Fibroblast of skin of abdomen (primary cell): Measurements from ENCODE around the gene SIRPA.
"Not testable (repeated sequence)": the region's sequence is repeated elsewhere in the genome, so short reads cannot be mapped to it uniquely, and the experiment has no call there.

Experiments used
- DNase-seq: peaks from one replicate; pipeline ENCODE4 v3.0.0-alpha.2; 2013

SIRPA gene

DNA sequence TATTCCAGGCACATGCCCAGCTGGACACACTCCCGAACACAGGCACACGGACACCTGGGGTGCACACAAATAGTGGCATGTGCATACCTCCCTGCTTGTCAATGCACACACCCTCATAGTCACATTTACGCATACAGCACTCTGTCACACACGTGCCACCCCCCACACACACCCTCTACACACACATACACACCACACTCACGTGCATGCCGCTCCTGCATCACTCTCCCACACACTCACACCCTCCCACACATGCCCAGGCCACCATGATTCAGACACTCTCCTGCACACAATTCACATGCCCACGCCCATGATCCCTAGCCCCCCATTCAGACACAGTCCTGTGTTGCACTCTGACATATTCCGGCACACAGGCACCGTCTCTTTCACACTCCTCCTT lies 13.0 kb downstream of the SIRPA start:
- no peak for DNase-seq

DNA sequence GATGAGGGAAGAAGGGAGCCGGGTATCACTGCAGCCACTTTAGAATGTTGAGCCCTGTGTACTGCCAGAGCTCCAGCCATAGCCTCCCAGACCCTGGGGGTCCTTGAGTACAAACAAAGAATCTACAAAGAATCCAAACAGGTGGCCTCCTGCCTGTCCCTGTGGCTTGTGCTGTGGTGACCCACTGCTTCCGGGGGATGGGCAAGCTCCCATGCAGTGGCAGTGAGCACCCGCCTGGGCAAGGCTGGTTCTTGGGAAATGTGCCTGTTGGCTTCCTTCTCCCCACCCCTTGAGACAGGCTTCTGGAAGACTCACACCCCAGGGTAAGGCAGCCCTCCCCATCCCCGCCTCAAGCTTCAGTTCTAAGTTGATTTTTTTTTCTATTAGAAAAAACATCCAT lies 13.9 kb downstream of the SIRPA start:
- DNase-seq = no peak

DNA sequence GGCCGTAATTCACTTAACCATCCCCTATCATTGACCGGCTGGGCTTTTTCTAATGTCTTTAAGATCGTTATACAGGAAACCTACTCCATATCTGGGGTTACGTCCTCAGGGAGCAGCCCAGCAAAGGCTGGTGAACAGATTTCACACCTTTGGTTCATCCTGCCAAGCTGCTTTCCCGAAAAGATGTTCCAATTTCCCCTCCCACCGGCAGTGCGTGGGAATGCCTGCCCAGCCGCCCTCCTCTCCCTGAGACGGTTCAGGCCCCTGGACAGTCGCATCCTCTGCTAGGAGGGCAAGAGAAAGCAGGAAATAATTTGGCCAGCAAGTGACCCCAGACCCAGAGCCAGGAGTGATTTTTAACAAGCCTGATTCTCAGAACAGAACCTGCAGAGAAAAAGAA lies 16.3 kb downstream of the SIRPA start:
- no peak for DNase-seq

DNA sequence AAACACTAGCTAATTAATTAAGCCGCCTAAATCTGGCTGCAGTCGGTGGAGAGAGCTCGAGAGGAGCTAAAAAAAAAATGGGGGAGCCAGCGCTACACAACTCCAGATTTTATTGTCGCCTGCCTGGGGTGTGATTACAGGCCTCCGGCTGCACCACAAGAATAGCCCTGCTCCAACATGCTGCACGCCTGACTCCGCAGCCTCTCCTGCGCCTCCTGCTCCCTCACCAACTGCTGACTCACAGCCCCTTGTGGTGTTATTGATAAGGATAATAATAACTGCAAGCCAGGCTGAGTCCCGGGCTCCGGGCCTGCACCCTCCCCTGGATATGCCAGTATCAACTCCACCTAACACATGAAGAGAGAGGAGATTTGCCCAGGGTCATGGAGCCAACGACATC lies 16.8 kb downstream of the SIRPA start:
- DNase-seq = no peak

GRCh38 chr20:1912646-1913045 lies 17.4 kb downstream of the SIRPA start:
- no peak for DNase-seq

GRCh38 chr20:1915233-1915632 lies 20.0 kb downstream of the SIRPA start:
- DNase-seq = not testable (repeated sequence)

DNA sequence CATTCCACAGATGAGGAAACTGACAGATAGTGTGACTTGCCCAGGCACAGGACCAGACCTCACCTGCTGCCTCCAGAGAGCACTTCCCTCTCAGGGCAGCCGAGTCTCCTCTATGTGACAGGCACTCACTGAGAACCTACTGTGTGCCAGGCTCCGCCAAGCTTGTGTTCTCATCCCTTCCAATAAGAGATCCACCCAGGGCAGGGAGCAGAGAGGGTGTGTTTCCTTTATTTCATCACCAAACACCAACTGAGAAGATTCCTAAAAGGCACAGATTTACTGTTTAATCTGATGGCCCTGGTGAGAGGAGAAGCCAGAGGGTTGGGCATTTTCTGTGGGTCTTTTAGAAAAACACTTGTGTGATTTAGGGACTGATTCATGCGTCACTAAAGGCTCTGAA lies 20.5 kb downstream of the SIRPA start:
- no peak for DNase-seq

DNA sequence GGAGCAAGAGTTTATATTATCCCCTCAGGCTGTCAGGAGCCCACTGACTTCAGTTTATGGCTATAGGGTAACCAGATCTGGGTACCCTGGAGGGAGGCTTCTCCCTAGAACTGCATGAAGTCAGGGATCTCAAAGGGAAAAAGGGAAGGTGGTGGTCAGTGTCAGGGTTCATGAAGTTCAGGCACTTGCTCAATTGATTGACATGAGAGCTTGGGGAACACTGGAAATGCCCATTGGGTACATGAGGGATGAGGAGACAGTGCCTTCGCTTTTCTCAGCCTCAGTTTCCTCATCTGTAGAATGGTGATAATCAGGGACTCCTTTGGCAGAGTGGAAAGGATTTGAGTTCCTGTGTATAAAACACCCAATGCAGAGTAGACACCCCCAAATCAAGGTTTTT lies 22.6 kb downstream of the SIRPA start:
- DNase-seq = no peak

- DNase-seq = no peak
Observed at GRCh38 chr20:1918491-1919165, 23.4 kb downstream of the SIRPA start.

DNA sequence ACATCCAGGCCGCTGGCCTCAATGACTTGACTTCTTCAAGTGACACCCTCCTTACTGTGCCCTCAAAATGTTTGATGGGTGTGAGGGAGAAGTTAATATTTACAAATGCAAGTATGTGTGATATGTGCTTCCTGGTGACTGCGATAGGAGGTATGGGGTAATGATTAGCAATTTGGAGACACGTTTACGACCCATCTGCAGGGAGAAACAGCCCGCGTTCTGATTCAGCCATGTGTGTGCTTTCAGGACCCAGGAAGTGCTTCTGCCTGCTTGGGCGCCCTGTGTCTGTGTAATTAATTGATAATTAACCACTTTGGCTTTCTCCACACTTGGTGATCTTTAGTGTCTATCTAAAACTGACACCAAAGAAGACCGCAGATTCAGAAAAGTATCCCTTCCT lies 25.0 kb downstream of the SIRPA start:
- no peak for DNase-seq

- no peak for DNase-seq
Observed at GRCh38 chr20:1920826-1921225, 25.6 kb downstream of the SIRPA start.

- DNase-seq = not testable (repeated sequence)
Observed at GRCh38 chr20:1921985-1922384, 26.8 kb downstream of the SIRPA start.

DNA sequence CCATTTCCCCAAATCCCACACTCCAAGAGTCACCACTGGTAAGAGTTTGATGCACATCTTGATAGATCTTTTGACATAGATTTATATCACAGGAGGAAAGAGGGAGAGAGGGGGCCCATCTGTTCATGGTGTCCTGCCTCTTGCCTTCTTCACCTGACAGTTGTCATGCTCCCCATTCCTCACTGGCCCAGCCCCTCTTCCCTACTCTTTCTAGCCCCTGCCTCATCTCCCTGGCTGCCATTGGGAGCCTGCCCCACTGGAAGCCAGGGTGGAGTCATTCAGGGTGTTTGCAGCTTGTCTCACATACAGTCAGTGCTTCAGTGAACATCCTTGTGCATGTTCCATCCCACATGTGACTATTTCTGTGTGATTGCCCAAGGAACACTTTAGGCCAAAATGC lies 27.6 kb downstream of the SIRPA start:
- DNase-seq = no peak

GRCh38 chr20:1924910-1925861 lies 30.0 kb downstream of the SIRPA start:
- DNase-seq = no peak

DNA sequence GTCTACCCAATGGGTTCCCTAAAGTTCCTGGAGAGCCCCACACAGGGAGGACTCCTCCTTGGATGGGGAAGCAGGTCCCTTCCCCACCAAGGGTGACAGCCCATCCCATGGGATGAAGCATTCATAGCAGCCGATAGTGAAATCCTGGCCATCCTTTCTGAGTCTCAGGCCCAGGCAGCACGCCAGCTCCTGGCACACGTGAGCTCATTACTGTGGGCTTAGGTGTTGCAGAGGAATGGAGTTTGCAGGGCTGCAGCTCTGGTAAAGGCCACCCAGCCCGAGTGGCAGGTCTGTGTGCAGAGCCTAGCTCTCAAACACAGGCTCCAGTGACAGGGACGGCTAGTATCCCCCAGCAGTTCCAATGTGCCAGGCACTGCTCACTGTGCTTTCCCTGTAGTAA lies 31.0 kb downstream of the SIRPA start:
- no peak for DNase-seq

- DNase-seq = no peak
Observed at GRCh38 chr20:1927217-1927616, 32.0 kb downstream of the SIRPA start.

- DNase-seq = no peak
Observed at GRCh38 chr20:1928154-1928553, 32.9 kb downstream of the SIRPA start.

GRCh38 chr20:1928782-1929181 lies 33.6 kb downstream of the SIRPA start:
- no peak for DNase-seq

DNA sequence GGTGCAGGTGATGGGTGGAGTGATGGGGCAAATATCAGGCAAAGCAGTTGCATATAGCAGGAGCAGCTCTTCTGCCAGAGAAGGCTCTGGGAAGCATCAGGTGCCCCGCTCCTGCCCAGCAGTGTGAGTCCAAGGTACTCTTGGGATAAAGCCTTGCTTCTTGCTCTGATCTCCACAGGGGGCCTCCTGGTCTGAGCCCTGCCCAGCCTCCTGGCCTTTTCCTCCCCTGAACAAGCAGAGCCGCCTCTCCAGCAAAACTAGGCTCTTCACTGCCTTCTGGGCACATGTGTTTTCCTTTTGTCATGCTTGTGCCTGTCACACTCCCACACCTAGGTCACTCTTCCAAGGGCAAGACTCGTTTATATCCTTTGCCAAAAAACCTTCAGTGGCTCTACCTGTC lies 34.3 kb downstream of the SIRPA start:
- no peak for DNase-seq

- DNase-seq = no peak
Observed at GRCh38 chr20:1930165-1930564, 35.0 kb downstream of the SIRPA start.

GRCh38 chr20:1931830-1932229 lies 36.6 kb downstream of the SIRPA start:
- DNase-seq = no peak

DNA sequence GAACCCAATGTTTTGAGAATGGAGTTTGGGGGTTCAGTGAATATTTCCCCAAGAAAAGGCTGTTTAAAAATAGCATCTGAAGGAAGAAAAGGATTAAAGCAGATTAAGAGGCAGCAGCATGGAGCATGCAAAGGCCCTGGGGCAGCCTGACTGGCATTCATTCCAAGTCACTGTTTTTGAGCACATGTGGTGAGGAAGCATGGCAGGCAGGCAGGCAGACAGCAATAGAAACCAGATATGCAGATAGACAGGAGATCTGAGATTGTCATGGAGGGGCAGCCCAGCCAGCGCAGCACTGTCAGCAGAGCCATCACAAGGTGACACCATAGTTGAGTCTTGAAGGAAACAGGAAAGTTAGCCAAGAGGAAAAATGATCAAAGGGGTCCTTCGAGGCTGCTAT lies 37.8 kb downstream of the SIRPA start:
- DNase-seq = no peak

GRCh38 chr20:1933465-1933870 lies 38.3 kb downstream of the SIRPA start:
- DNase-seq = peak; percentile 70

DNA sequence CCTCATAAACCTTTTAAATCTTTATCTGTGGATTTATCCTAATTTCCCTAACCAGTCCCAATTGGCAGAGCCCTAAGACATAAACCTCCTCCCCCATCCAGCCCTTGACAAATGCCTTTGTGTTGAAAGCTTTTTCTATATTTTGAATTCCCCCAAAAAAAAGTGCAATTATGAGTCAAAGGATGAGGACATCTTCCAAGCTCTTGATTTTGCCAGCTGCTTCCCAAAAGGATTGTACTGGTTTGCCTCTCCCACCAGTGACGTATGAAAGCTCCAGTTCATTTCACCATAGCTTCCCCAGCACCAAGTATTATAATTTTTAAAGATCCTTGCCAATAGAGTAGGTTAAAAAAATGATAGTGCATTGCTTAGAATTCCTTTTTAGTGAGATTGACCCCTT lies 38.9 kb downstream of the SIRPA start:
- peak; percentile 79 for DNase-seq
